Measurements from ENCODE around the gene SMIM29.
"Not testable (repeated sequence)": the region's sequence is repeated elsewhere in the genome, so short reads cannot be mapped to it uniquely, and the experiment has no call there.

Gene SMIM29

DNA sequence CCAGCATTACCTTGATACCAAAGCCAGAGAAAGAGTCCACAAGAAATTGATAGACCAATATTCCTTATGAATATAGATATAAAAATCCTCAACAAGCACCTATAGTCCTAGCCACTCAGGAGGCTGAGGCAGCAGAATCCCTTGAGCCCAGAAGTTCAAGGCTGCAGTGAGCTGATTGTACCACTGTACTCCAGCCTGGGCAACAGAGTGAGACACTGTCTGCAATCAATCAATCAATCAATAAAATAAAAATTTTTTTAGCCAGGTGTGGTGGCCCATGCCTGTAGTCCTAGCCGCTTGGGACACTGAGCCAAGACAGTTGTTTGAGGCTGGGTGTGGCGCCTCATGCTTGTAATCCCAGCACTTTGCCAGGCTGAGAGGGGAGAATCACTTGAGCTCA, 18.9 kb upstream of the SMIM29 start:
- DNase-seq (ENCODE audit: low read depth): no peak

DNA sequence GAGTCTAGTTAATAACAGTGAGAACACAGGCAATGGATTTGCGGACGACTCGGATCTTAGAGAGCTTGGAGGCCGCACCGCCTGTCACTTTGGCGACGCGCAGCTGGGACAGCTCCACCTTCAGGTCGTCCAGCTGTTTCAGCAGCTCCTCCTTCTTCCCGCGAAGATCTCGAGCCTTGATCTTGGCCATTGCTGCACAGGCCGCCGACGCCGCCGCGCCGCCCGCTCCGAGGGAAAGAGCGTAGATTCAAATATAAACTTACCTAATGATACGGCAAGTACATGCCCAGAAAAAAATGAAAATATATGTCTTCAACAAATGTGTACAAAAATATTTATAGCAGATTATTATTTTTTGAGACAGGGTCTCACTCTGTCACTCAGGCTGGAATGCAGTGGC, 14.7 kb upstream of the SMIM29 start:
- not testable (repeated sequence) for DNase-seq (ENCODE audit: low read depth)

DNA sequence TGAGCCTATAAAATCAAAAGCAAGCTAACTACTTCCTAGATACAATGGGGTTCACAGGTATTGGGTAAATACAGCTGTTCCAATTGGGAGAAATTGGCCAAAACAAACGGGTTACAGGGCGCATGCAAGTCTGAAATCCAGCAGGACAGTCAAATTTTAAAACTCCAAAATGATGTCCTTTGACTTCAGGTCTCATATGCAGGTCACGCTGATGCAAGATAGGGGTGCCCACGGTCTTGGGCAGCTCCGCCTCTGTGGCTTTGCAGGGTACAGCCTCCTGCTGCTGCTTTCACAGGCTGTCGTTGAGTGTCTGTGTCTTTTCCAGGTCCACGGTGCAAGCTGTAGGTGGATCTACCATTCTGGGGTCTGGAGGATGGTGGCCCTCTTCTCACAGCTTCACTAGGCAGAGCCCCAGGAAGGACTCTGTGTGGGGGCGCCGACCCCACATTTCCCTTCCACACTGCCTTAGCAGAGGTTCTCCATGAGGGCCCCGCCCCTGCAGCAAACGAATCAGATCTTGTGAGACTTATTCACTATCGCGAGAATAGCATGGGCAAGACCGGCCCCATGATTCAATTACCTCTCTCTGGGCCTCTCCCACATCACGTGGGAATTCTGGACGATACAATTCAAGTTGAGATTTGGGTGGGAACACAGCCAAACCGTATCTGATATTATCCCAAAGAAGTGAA, 11.9 kb upstream of the SMIM29 start:
- DNase-seq (ENCODE audit: low read depth): no peak

DNA sequence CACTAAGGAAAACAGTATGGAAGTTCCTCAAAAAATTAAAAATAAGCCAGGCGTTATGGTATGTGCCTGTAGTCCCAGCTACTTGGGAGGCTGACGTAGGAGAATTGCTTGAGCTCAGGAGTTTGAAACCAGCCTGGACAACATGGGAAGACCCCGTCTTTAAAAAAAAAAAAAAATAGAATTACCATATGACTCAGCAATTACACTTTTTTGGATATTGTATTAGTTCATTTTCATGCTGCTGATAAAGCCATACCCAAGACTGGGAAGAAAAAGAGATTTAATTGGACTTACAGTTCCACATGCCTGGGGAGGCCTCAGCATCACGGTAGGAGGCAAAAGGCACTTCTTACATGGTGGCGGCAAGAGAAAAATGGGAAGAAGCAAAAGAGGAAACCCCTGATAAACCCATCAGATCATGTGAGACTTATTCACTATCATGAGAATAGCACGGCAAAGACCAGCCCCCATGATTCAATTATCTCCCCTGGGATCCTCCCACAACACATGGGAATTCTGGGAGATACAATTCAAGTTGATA, 10.8 kb upstream of the SMIM29 start:
- no peak for DNase-seq (ENCODE audit: low read depth)

DNA sequence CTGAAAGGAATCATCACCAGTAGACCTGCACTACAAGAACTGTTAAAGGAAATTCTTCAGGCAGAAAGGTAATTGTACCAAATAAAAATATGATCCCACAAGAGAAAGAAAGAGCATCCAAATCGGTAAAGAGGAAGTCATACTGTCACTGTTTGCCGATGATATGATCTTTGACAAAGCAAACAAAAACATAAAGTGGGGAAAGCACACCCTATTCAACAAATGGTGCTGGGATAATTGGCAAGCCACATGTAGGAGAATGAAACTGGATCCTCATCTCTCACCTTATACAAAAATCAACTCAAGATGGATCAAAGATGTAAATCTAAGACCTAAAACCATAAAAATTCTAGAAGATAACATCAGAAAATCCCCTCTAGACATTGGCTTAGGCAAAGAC, 3.6 kb upstream of the SMIM29 start:
- not testable (repeated sequence) for DNase-seq (ENCODE audit: low read depth)

DNA sequence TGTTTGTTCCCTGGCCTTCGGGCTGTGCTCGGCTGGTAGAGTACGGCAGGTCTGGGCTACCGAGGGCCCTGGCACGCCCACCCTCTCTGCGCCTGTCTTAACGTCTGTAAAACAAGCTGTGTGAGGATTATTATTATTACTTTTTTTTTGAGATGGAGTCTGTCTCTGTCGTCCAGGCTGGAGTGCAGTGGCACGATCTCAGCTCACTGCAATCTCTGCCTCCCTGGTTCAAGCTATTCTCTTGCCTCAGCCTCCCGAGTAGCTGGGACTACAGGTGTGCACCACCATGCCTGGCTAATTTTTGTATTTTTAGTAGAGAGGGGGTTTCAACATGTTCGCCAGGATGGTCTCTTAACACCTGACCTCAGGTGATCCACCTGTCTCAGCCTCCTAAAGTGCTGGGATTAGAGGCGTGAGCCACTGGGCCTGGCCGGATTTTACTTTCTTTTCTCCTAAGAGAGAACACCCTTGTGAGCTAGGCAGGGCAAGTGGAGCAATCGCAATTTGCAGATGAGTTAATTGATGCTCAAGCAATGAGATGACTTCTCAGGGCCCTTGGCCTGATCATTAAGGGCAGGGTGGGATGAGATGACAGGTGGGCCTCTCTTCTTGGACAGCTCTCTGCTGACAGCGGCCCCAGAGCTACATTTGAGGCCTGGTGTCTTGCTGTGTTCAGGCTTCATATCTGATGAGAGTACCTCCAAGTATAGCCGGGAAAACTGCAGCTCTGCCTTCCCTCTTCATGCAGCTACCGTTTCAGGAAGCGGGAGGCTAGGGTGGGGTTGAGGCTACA, 859 bp upstream of the SMIM29 start:
- DNase-seq (ENCODE audit: low read depth): no peak

DNA sequence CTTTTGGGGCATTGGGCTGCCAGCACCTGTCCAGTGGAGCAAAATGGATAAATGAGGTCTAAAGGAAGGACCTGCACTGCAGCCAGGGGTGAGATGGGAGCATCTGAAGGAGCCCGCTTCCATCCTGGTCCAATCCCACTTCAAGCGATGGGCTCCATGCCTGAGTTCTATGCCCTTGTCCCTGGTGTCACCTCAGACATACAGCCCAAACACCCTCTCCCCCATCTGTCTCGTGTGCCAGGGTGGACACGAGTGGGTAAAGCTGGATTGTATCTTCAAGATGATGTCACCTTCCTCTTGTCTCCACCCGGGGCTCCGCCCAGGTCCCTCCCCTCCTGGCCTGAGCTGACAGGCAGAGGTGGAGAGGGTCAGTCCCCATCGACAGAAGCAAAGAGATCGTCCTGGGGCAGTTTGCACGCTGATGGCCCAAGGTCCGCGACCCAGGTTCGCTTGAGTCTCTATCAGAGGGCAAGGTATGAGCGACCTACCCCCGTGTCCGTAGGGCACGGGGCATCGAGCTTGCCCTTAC, 544 bp downstream of the SMIM29 start:
- peak; percentile 22 for DNase-seq (ENCODE audit: low read depth)

DNA sequence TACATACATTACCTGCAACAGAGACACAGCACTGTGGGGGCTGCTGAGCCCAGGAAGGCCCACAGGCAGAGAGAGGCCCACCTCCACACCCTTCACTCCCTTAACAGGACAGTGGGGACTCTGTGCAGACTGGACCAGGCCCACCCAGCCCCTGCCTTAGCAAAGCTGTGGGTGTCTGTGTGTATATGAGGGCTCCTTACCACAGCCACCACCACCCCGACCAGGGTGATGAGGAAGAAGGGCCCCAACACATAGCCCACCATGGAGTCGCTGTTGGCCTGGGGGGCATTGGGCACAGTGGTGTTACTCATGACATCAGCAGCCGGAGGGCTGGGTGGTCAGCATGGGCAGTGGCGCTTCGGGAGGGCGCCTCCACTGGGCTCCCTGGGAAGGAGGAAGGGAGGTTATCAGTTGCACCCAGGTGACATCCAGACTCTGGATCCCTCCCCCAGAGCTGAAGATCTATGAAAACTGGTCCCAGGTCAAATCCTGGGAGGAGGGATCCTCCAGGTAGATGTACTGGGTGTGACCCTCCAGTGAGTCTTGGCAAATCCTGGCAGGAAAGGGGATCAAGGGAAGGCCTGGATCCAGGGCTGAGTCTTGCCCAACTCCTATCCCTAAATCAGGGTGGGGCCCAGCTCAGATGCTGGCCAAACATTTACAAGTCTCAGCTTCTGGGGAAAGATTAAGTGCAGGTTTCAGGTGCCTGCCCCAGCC, 1.2 kb downstream of the SMIM29 start:
- DNase-seq (ENCODE audit: low read depth): no peak

DNA sequence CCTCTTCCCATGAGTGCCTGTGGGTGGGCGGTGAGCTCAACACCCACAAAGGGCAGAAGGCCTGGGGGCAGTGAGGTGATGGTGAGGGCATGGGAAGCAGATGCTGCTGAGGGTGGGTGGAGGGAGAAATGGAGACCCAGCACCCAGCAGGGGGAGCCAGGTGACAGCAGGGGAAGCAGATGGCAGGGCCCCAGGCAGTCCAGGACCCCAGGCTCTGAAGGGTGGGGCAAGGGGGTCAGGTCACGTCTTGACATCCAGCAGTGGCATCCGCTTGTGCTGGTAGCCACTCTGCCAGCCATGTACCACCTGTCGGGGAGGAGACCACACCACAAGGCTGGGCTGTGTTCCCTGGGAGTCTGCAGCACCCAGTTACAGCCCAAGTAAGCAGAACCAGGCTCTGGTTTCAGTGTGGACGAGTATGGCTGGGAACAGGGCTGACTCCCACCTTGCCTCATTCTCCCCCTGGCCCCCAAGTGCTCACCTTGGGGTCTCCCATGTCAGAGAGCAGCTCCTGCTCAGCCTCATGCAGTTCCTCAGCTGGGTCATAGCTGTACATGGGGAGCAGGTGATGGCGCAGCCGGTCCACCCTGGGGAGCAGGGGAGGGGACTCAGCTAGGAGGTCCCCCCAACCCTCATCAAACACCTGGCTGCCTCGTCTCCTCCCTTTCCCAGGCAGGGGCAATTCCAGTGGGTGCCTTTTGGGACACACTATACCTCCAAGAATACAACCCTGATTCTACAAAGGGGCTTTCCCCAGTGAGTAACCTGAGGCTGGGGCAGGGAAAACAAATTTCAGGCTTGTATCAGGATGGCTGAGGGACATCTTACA, 2.0 kb downstream of the SMIM29 start:
- DNase-seq (ENCODE audit: low read depth): peak; percentile 23

DNA sequence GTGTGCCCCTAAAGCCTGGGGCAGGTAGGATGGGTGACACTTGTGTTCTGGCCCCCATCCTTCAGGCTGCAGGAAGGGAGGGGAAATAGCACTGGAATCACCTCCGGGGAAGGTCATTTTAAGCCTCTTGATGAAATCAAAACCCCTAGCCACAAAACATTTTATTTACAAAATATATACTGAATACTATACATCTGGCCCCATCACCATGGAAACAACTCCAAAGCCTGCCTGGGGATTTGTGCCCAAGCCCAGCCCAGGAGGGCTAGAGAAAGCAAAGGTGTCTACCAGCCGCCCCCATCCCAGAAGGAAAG, 2.6 kb downstream of the SMIM29 start:
- no peak for DNase-seq (ENCODE audit: low read depth)

DNA sequence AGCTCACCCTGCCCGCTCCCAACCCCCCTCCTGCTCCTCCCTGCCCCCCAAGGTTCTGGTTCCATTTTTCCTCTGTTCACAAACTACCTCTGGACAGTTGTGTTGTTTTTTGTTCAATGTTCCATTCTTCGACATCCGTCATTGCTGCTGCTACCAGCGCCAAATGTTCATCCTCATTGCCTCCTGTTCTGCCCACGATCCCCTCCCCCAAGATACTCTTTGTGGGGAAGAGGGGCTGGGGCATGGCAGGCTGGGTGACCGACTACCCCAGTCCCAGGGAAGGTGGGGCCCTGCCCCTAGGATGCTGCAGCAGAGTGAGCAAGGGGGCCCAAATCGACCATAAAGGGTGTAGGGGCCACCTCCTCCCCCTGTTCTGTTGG, 3.1 kb downstream of the SMIM29 start:
- not testable (repeated sequence) for DNase-seq (ENCODE audit: low read depth)

DNA sequence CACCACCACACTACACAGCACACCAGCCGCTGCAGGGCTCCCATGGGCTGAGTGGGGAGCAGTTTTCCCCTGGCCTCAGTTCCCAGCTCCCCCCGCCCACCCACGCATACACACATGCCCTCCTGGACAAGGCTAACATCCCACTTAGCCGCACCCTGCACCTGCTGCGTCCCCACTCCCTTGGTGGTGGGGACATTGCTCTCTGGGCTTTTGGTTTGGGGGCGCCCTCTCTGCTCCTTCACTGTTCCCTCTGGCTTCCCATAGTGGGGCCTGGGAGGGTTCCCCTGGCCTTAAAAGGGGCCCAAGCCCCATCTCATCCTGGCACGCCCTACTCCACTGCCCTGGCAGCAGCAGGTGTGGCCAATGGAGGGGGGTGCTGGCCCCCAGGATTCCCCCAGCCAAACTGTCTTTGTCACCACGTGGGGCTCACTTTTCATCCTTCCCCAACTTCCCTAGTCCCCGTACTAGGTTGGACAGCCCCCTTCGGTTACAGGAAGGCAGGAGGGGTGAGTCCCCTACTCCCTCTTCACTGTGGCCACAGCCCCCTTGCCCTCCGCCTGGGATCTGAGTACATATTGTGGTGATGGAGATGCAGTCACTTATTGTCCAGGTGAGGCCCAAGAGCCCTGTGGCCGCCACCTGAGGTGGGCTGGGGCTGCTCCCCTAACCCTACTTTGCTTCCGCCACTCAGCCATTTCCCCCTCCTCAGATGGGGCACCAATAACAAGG, 3.6 kb downstream of the SMIM29 start:
- DNase-seq (ENCODE audit: low read depth): not testable (repeated sequence)

DNA sequence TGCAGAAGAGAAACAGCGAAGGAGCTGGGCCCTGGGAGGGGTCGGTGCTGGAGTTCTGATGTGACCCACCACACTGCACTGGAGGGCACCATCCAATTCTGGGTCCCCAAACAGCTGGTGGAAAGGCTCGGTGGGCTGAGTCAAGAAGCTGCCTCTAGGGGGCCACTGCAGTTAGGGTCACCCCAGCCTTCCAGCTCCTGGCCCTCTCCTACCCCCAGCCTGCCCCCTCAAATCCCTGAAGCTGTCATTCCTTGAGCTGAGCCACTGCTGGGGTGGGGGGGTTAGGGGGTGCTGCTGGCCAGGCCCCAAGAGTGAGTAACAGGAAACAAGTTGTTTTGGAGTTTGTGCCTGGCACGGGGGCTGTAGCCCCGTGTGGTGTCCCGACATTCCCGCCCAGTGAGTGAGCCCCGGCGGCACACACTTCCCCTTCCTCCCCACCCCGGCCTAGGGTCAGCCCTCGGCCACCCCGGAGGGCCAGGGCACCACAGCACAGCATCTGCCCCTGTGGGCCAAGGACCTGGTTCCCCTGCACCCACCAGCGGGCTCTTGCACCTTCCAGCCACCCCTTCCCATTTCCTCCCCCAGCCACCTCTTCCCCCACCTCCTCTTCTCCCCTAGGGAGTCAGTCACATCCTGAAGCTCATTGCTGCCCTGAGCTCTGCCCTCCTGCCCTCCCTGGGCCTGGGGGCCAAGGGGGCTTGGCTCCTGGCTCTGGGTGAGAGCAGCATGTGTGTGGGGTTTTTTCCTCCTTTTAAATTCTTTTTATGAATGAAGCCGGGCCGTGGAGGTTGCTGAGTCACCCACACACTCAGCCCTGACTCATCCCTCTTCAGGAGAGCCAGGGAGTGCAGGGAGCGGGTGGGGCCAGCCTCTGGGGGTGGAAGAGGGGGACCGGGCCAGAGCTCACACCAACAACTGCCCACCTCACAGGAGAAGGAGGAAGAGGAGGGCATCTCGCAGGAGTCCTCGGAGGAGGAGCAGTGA, 4.6 kb downstream of the SMIM29 start:
- peak; percentile 24 for DNase-seq (ENCODE audit: low read depth)

DNA sequence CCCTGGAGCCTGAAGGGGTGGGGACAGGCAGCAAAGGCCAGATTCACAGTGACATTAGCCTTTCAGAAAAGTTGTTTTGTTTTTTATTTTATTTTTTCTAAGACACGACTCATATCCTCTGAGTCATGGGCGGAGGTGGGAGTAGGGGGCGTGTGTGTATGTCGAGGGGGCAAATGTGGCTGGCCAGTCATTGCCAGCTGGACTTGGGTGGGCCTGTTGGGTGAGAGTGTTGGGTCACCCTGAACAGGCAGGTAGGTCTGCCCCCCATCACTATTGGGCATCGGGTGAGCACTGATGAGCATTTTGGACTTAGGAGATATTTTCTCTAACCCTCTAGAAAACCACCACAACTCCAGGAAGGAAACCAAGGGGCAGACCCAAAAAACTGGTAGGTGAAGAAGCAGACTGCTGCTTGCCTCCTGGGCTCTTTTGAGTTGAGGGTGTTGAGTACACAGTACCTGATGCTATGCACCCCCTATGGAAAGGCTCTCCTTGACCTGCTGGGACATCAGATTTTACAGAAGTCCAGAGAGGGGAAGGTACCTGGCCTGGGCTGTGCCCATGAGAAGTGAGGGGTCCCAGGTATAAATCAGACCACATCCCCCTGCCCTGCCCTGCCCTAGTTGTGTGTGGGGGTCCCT, 5.6 kb downstream of the SMIM29 start:
- no peak for DNase-seq (ENCODE audit: low read depth)

DNA sequence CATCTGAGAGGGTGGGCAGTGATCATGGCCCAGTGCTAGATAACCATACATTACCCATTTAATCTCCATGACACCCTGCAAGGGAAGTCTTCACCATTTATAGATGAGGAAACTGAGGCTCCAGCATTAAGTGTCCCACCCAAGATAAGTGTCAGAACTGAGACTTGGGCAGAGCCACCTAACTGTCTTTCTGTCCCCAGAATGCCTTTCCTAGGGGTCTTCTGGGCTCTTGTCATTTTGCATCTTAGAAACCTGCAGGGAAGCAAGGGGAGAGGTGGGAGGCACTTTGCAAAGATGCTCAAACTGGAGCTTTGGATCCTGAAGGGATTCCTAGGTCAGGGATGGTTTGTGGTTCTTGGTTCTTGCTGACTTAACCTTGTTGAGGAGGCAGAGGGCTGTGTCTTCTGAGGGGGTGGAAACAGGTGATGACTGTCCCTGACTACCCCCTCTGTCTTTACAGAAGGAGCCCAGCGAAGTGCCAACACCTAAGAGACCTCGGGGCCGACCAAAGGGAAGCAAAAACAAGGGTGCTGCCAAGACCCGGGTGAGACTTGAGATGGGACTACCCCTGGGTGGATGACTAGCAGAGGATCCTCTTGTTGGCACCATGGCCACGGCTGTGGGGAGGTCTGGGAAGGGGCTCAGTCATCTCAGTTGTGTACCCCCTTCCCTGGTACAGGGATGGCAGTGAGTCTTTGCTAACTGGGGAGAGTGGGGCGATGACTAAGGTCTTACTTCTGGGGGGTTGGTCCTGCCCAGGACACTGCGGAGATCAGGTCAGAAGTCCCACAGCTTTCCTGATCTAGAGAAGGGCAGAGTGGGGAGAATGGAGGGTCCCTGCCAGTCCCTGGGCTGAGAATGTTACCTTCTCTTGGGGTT, 6.3 kb downstream of the SMIM29 start:
- DNase-seq (ENCODE audit: low read depth): no peak

DNA sequence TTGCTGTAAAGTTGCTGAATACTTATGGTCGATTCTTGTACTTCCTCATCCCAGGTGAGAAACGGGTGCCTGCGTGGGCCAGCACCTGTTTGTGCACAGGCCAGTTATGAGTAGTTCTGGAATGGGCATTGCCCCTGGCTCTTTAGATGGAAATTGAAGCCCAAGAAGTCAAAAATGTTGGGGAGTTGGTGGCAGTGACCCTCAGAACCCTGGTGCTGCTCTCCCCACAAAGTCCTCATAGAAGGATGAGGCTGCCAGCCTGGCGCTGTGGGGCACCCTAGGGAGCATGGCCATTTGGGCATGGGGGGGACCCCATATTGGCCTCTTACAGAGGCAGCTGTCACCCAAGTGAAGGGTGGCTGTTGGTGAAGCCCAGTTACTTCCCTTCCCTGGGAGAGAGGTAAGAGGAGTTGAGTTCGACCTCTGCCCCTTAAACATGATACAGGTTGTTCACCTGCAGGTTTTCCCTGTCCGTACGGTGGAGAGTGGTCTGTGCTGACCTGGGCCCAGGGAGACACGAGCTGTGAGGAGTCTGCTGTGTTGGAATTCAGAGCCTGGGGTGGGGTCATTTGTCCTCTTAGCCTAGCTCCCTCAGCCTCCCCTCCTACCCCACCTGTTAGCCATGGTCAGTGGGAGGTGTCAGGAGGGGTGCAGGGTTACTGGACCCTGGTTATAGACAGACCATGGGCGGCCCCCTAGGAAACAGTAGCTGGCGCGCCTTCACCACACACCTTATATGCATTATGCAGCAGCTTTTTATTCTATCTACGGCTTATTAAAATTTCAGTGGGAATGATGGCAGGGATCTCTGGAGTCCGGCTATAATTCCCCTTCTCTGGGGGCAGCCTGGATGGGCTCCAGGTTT, 7.2 kb downstream of the SMIM29 start:
- DNase-seq (ENCODE audit: low read depth): no peak

Data from activated T-helper 1 cell treated with Interleukin-2 at 50 U/mL for 16 hours (primary cell).